ENCODE measurements around the gene AADACL3.

The AADACL3 gene

GRCh38 chr1:12764016-12764415 lies 48.1 kb downstream of the AADACL3 start:
- H3K4me3 ChIP-seq (ENCODE audit: low read depth, low read length), result no peak overlapping the region
- TF ChIP-seq CTCF (IDR thresholded peaks at IDR 0.05; ENCODE audit: borderline replicate concordance, insufficient read depth, low read depth, low read length), result no peak

- no peak overlapping the region for H3K4me3 ChIP-seq (ENCODE audit: low read depth, low read length)
- no peak for TF ChIP-seq CTCF (IDR thresholded peaks at IDR 0.05; ENCODE audit: borderline replicate concordance, insufficient read depth, low read depth, low read length)
Measured at GRCh38 chr1:12769031-12769430, 53.1 kb downstream of the AADACL3 start.

GRCh38 chr1:12769976-12770505 lies 54.1 kb downstream of the AADACL3 start:
- TF ChIP-seq CTCF (IDR thresholded peaks at IDR 0.05; ENCODE audit: borderline replicate concordance, insufficient read depth, low read depth, low read length), result no peak
- H3K4me3 ChIP-seq (ENCODE audit: low read depth, low read length), result no peak overlapping the region

GRCh38 chr1:12770620-12771019 lies 54.7 kb downstream of the AADACL3 start:
- no peak overlapping the region for H3K4me3 ChIP-seq (ENCODE audit: low read depth, low read length)
- TF ChIP-seq CTCF (IDR thresholded peaks at IDR 0.05; ENCODE audit: borderline replicate concordance, insufficient read depth, low read depth, low read length), result no peak

- TF ChIP-seq CTCF (IDR thresholded peaks at IDR 0.05; ENCODE audit: borderline replicate concordance, insufficient read depth, low read depth, low read length), result no peak
- no peak overlapping the region for H3K4me3 ChIP-seq (ENCODE audit: low read depth, low read length)
Measured at GRCh38 chr1:12771186-12771585, 55.3 kb downstream of the AADACL3 start.

- H3K4me3 ChIP-seq (ENCODE audit: low read depth, low read length), result no peak overlapping the region
- TF ChIP-seq CTCF (IDR thresholded peaks at IDR 0.05; ENCODE audit: borderline replicate concordance, insufficient read depth, low read depth, low read length), result no peak
Measured at GRCh38 chr1:12772520-12772919, 56.6 kb downstream of the AADACL3 start.

- no peak within 1 kb of the TSS for H3K4me3 ChIP-seq (ENCODE audit: low read depth, low read length)
- TF ChIP-seq CTCF (IDR thresholded peaks at IDR 0.05; ENCODE audit: borderline replicate concordance, insufficient read depth, low read depth, low read length), result no peak
Measured at GRCh38 chr1:12773438-12773837, 57.5 kb downstream of the AADACL3 start, which contains the start of gene PRAMEF12. PRAMEF12 (plus strand) TSS chr1:12773738; CDS start chr1:12774868, 1,130 bp downstream.

Data from GM12875 (cell line).